Activated CD4-positive, CD25-positive, alpha-beta regulatory T cell treated with anti-CD3 and anti-CD28 coated beads, Interleukin-2, amount 50 U/mL, for 24 hours (primary cell): ENCODE results near the gene CYB5R3.
"Not testable (repeated sequence)": the region's sequence is repeated elsewhere in the genome, so short reads cannot be mapped to it uniquely, and the experiment has no call there.

Experiments used
- ATAC-seq, 2 donors: fragments of 150-1000 bp; cut with Tn5 transposase; one replicate each; pipeline ENCODE4 v1.10.0; 2021; ENCODE audit warnings: mild to moderate bottlenecking in 1 of 2, moderate library complexity in 1 of 2

Gene CYB5R3

GRCh38 chr22:42622061-42622710 is 27.0 kb downstream of the CYB5R3 start:
- no peak for ATAC-seq

DNA sequence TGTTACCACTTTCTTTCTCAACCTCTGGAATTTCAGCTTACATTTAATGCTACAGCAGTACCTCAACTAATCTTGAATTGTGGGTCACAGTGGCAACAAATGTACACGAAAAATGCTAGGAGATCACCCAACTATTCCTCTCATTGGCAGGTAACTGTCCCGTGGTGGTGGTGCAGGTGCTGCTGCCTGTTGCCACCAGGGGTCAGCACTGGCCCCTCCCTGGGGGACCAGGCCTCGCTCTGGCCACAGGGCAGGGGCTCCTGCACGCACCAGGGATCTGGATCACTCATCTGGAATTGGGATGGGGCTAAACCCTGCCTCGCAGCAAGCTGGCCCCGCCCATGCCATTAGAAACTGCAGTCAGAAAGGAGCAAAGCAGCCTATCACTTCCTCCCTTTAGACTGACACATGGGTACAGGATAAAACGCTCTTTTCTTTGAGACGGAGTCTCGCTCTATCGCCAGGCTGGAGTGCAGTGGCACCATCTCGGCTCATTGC is 27.6 kb downstream of the CYB5R3 start:
- ATAC-seq: peak; percentile 74 to 80

GRCh38 chr22:42620084-42620483 is 29.1 kb downstream of the CYB5R3 start:
- no peak for ATAC-seq

GRCh38 chr22:42619261-42620063 is 29.7 kb downstream of the CYB5R3 start:
- no peak for ATAC-seq

DNA sequence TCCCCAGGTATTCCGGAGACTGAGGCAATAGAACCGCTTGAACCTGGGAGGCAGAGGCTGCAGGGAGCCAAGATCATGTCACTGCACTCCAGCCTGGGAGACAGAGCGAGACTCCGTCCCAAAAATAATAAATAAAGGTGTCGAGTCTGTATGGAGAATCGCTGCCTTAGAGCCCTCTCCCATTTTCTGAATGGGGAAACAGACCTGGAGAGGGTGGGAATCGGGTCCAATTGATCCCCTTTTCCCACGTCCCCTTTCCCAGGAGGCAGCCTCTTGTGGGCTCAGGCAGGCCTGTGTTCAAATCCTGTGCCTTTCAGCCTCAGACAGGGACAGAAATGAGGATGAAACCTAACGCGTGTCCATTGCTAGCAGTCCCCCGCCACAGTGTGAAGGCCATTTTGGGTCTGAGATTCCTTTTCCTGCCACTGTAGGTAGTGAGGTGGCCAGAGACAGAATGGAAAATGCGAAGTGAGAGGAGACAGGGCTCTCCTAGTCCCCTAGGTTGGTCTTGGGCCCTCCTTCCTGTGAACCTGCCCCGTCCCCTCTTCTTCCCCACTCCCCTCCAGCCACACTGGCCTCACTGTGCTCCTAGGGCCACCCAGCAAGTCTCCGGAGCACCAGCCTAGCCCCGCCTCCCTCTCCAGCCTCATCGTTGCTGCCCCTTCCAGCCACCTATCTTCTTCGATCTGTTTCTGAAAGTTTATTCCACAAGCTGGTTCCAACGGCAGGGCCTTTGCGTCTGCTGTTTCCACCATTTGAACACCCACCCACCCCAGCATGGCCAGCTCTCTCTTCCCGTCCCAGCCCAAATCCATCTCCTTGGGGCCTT is 31.8 kb downstream of the CYB5R3 start:
- no peak for ATAC-seq

GRCh38 chr22:42615860-42616175 is 33.4 kb downstream of the CYB5R3 start:
- not testable (repeated sequence) for ATAC-seq

- peak; percentile 78 to 81 for ATAC-seq
These were observed 33.9 kb downstream of the CYB5R3 start for GRCh38 chr22:42615092-42615859.

- peak; percentile 60 to 63 for ATAC-seq
These were observed 34.7 kb downstream of the CYB5R3 start, which contains the start of gene POLDIP3 for GRCh38 chr22:42614312-42615091. Gene POLDIP3 (minus strand): TSS chr22:42614883. CDS start chr22:42614857, 26 bp downstream.

- ATAC-seq: no peak
These were observed 35.3 kb downstream of the CYB5R3 start for GRCh38 chr22:42613872-42614301.

- no peak for ATAC-seq
These were observed 36.9 kb downstream of the CYB5R3 start for GRCh38 chr22:42612336-42612735.

GRCh38 chr22:42611051-42611450 is 38.1 kb downstream of the CYB5R3 start:
- no peak for ATAC-seq

- ATAC-seq: no peak
These were observed 39.0 kb downstream of the CYB5R3 start for GRCh38 chr22:42610186-42610585.

GRCh38 chr22:42608823-42609361 is 40.3 kb downstream of the CYB5R3 start:
- ATAC-seq: peak; percentile 57 to 76

- no peak for ATAC-seq
These were observed 40.9 kb downstream of the CYB5R3 start for GRCh38 chr22:42608136-42608822.

GRCh38 chr22:42607641-42608040 is 41.6 kb downstream of the CYB5R3 start:
- not testable (repeated sequence) for ATAC-seq

GRCh38 chr22:42604403-42604802 is 44.8 kb downstream of the CYB5R3 start:
- no peak for ATAC-seq

DNA sequence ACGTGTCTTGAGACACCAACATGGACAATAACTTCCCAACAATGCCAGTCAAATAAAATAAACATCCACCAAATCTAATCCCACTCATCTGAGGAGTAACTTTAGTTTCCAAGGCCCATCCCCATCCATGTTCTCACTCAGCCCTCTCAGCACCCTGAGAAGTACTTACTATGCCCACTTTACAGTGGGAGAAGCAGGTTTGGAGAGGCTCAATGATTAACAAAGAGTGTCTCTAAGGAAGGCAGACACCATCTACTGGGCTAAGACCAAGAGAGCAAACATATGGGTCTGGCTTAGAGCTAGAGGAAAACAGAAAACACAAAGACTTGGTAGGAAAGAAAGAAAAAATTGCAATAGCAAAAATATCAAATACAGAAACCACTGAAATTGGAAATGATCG is 45.8 kb downstream of the CYB5R3 start:
- no peak for ATAC-seq

DNA sequence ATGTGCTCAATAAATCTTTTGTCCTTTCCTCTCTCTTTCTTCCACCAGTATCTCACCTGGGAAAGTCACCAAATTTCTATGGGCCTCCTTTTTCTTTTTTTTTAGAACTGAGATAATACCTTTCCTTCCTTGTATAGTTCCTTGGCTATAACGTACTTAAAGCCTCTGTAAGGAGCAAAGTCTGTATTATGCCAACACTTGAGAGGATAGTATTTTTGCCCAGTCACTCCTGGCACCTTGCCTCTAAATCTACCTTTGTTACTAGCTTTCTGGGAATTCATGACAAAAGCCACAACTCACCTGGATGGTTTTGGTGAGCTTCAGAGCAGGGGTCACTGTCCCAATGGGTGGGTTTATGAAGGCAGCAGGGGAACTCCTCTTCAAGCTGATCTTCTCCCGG is 46.7 kb downstream of the CYB5R3 start:
- ATAC-seq: no peak

GRCh38 chr22:42601879-42602465 is 47.2 kb downstream of the CYB5R3 start:
- no peak for ATAC-seq

- no peak for ATAC-seq
These were observed 52.2 kb downstream of the CYB5R3 start for GRCh38 chr22:42596863-42597530.
